RPMI8226 (cell line): ENCODE results near the gene ANKRD60.

Source experiments
- DNase-seq: peaks from one replicate; pipeline ENCODE4 v3.0.0-alpha.2; 2015

Gene ANKRD60

GRCh38 chr20:58188527-58188926, 39.9 kb downstream of the ANKRD60 start:
- DNase-seq: no peak

- no peak for DNase-seq
These were observed 43.5 kb downstream of the ANKRD60 start for GRCh38 chr20:58184984-58185383.

GRCh38 chr20:58184063-58184462, 44.4 kb downstream of the ANKRD60 start:
- DNase-seq: no peak

GRCh38 chr20:58182521-58183140, 45.8 kb downstream of the ANKRD60 start:
- DNase-seq: no peak

DNA sequence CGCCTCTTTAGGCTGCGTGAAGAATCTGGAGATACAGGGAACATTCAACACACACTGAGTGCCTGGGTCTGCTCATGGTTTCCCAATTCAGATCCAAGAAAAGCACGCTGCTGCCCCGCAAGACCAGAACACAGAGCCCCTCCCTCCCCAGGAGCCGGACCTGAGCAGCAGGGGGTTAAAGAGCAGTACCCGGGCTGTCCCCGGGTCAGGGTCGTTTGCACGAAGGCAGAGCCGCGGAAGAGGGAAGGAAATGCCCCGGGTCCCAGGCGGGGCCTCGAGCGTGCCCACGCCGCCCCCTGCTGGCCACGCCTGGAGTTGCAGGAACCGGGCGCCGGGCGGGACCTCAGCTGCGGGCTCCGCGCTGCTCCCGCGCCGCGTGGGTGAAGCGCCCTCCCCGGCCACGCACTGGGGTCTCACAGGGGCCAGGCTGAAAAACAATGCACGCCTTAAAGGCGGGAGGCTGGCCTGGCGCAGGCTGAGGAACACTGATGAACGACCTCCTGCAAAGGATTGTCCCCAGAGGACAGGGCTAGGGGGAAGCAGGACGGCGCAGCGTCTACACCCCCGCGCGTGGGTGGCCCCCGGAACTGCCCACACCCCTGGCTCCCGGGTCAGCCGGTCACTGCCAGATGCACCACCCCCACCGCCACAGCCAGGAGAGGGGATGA, 48.9 kb downstream of the ANKRD60 start:
- peak; percentile 67 for DNase-seq

DNA sequence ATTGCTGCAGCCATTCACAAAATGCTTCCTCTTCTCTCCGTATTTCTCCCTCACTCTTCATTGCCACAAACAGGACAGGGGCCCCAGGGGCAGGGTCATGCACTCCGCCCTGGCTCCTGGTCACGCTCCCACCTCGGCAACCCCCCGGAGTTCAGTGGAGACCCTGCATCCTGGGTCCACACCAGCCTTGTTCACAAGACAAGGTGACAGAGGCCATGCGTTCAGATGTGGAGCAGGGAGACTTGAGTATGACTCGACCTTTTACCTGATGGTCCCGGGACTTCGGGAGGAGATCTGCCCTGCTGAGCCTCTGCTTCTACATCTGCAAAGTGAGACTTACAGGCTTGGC, 49.4 kb downstream of the ANKRD60 start:
- DNase-seq: no peak

GRCh38 chr20:58177799-58178198, 50.7 kb downstream of the ANKRD60 start:
- peak; percentile 14 for DNase-seq

DNA sequence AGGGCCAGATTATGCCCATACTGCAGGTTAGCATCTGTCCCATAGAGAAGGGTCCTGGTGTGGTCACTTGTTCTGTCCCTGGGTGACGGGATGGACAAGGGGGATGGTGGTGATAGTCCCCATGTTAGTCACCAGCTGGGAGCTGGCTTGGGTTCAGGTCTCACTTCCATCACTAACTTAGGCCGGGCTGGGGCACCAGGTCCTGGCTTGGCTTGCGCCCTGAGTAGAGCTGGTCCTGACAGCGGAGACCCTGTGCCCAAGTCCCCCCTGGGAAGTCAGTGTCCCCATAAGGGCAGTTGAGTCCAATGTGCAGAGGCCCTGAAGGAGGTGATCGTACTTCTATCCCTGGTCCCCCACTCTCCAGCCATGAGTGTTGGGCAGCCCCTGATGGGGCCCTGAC, 52.6 kb downstream of the ANKRD60 start:
- DNase-seq: no peak

DNA sequence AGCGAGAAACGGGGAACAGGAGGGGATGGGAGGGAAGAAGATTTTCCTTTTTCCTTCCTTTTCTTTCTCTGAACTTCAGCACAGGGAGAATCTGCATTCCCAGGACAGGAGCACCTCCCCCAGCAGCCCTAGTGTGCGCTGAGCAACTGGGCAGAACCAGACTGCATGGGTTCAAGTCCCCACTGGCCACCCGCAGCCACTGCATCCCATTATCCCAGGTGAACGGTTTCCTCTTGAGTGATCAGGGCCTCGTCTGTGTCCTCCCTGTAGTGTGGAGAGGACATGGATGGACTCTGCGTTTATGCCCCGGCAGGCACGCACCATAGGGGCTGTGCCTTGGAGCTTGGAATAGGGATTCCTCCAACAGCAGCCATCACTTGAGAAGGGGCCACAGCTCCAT, 53.0 kb downstream of the ANKRD60 start:
- no peak for DNase-seq

DNA sequence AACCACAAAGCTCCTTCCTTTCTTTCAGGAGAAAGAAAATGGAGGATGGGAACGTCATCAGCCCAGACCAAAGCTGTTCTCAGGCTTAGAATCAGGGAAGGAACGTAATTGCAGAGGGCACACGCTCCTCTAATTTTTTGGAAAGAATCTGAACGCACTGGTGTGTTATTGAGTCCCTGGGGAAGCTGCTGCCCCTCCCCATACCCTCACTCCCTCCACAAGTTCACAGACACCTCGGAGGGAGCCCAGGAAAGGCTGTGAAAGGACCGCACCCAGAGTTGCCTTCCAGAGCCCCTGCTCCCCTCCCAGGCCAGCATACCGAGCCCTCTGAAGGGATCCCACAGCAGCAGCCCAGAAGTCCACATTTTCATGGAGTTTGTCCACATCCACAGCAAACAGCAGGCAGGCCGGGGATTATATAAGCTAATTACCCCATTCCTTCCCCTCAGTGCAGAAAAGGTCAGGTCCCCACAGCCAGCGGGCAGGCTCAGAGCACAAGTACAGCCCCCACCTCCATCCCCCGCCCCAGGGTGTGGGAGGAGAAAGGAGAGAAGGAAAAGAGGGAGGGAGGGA, 53.7 kb downstream of the ANKRD60 start:
- DNase-seq: no peak

- no peak for DNase-seq
These were observed 54.3 kb downstream of the ANKRD60 start for GRCh38 chr20:58173930-58174707.

- DNase-seq: no peak
These were observed 55.4 kb downstream of the ANKRD60 start for GRCh38 chr20:58173091-58173490.

DNA sequence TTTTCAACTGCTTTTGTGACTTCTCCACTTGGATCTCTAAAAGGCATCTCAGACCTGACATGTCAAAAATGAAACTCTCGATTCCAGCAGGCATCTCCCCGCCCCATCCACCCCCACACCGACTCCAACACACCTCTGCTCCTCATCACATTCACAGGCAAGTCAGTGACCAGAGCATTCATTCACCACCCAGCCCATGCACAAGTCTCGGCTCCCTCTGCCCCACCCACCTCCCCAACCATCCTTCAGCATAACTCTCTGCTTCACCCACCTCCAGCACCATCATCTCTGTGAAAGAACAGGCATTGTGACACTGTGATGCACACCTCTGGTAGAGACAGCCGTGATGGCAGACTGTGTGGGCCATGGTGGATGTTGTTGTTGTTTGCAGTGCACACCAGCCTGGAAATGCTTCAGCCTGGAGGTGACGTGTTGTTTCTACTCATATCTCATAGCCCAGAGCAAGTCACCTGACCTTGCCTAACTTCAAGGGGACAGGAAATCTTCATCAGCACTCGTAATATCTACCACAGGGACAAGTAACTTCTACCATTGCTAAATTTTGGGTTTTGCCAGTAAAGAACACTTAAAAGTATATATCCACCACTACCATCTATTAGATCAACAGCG, 56.5 kb downstream of the ANKRD60 start:
- no peak for DNase-seq

- DNase-seq: no peak
These were observed 59.0 kb downstream of the ANKRD60 start for GRCh38 chr20:58169450-58169849.

GRCh38 chr20:58168843-58169242, 59.6 kb downstream of the ANKRD60 start:
- no peak for DNase-seq

DNA sequence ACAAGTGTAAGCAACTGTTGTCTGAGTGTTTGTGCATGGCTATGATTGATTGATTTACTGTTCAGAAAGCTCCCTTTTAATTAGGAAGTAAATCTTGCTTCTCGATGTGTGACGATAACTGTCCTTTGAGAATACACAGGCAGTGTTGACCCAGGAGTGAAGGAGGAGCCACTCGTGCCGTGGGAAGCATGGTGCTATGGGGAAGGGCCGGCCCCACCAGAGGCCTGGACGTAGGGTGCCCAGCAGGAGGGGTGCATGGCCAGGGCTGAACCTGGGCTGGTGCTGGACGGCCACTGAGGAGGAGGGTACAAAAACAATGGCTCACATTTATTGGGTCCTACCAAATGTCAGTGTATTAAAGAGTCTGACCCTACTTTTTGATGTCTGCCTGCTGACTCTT, 60.7 kb downstream of the ANKRD60 start:
- no peak for DNase-seq
